Neural cell (in vitro differentiated cells): ENCODE measurements around the gene EIF2S3B.

Experiments
- CTCF ChIP-seq: fragments of 450-650 bp; IDR thresholded peaks from 2 replicates; pipeline ENCODE4 v1.5.1; 2014; ENCODE audit warnings: antibody characterized with exemption, mild to moderate bottlenecking, moderate library complexity; ENCODE audit not compliant: poor library complexity, severe bottlenecking
- EP300 ChIP-seq: fragments of 450-650 bp; conservative IDR thresholded peaks from 2 replicates; pipeline ENCODE4 v1.6.1; 2014; ENCODE audit warnings: antibody characterized with exemption, mild to moderate bottlenecking, moderate library complexity; ENCODE audit not compliant: poor library complexity, severe bottlenecking
- EZH2 ChIP-seq: fragments of 200-600, 300-800 bp; shearing (Covaris generic), sonication (generic); IDR thresholded peaks from 2 replicates; pipeline ENCODE4 v1.6.1; 2014; ENCODE audit warnings: antibody characterized with exemption, low read length, borderline replicate concordance, mild to moderate bottlenecking; ENCODE audit not compliant: insufficient read depth, poor library complexity, severe bottlenecking
- MXI1 ChIP-seq: fragments of 450-650 bp; conservative IDR thresholded peaks from 2 replicates; pipeline ENCODE4 v1.6.1; 2014; ENCODE audit warnings: antibody characterized with exemption, mild to moderate bottlenecking; ENCODE audit not compliant: poor library complexity, severe bottlenecking
- RAD21 ChIP-seq: fragments of 450-650 bp; conservative IDR thresholded peaks from 2 replicates; pipeline ENCODE4 v1.6.1; 2014; ENCODE audit warnings: antibody characterized with exemption, mild to moderate bottlenecking, moderate library complexity
- TF ChIP-seq, protein P1 (sequence below): IDR thresholded peaks from 2 replicates; pipeline ENCODE4 v1.6.1; 2012; ENCODE audit warnings: borderline replicate concordance

DNA sequence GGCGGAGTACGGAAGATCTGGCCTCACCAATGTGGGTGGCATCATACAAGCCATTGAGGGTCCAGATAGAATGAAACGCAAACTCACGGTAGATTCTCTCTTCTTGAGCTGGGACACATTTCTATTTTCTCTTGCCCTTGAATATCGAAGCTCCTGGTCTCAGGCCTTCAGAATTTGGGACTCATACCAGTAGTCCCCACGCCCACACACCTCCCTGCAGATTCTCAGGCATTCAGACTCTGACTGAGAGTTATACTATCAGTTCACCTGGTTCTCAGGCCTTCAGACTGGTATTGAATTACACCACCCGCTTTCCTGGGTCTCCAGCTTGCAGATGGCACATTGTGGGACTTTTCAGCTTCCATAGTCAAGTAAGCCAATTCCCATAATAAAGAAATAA, 37.8 kb downstream of the EIF2S3B start:
- TF ChIP-seq MXI1 (no peak), EZH2 (no peak), CTCF (no peak), EP300 (no peak), RAD21 (no peak)
- TF ChIP-seq, protein P1, sequence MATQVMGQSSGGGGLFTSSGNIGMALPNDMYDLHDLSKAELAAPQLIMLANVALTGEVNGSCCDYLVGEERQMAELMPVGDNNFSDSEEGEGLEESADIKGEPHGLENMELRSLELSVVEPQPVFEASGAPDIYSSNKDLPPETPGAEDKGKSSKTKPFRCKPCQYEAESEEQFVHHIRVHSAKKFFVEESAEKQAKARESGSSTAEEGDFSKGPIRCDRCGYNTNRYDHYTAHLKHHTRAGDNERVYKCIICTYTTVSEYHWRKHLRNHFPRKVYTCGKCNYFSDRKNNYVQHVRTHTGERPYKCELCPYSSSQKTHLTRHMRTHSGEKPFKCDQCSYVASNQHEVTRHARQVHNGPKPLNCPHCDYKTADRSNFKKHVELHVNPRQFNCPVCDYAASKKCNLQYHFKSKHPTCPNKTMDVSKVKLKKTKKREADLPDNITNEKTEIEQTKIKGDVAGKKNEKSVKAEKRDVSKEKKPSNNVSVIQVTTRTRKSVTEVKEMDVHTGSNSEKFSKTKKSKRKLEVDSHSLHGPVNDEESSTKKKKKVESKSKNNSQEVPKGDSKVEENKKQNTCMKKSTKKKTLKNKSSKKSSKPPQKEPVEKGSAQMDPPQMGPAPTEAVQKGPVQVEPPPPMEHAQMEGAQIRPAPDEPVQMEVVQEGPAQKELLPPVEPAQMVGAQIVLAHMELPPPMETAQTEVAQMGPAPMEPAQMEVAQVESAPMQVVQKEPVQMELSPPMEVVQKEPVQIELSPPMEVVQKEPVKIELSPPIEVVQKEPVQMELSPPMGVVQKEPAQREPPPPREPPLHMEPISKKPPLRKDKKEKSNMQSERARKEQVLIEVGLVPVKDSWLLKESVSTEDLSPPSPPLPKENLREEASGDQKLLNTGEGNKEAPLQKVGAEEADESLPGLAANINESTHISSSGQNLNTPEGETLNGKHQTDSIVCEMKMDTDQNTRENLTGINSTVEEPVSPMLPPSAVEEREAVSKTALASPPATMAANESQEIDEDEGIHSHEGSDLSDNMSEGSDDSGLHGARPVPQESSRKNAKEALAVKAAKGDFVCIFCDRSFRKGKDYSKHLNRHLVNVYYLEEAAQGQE, result no peak
